Stimulated activated CD4-positive, alpha-beta T cell treated with anti-CD3 and anti-CD28 coated beads, Interleukin-12 subunit alpha, Interleukin-12 subunit beta, amount 100 ng/mL, for 48 hours (primary cell): Measurements from ENCODE around the gene EYA3.

Experiments used
- DNase-seq, 3 donors: peaks; one replicate each; pipeline ENCODE4 v3.0.0-alpha.2; 2020; ENCODE audit warnings: low read depth in 2 of 3, low spot score in 1 of 3

EYA3 gene

GRCh38 chr1:28088168-28088961 is at the start of gene EYA3:
Gene EYA3 (minus strand): TSS chr1:28088610. CDS start chr1:28058026, 30,584 bp downstream.
- DNase-seq: peak; percentile 98 to 99 (median 99)

- DNase-seq: no peak
Measured at GRCh38 chr1:28136922-28137613, 48.7 kb upstream of the EYA3 start.

- no peak for DNase-seq
Measured at GRCh38 chr1:28136169-28136921, 47.9 kb upstream of the EYA3 start.

GRCh38 chr1:28135371-28136168 is 47.2 kb upstream of the EYA3 start:
- no peak for DNase-seq

- DNase-seq: no peak
Measured at GRCh38 chr1:28134651-28135207, 46.3 kb upstream of the EYA3 start.

- no peak for DNase-seq
Measured at GRCh38 chr1:28132171-28133167, 44.1 kb upstream of the EYA3 start.

- no peak for DNase-seq
Measured at GRCh38 chr1:28130901-28131300, 42.5 kb upstream of the EYA3 start.

GRCh38 chr1:28129150-28129549 is 40.7 kb upstream of the EYA3 start:
- no peak for DNase-seq

GRCh38 chr1:28127617-28128257 is 39.3 kb upstream of the EYA3 start:
- DNase-seq: no peak

GRCh38 chr1:28126783-28127490 is 38.5 kb upstream of the EYA3 start:
- no peak for DNase-seq

- no peak for DNase-seq
Measured at GRCh38 chr1:28126212-28126611, 37.8 kb upstream of the EYA3 start.

GRCh38 chr1:28123461-28123961 is 35.1 kb upstream of the EYA3 start:
- no peak for DNase-seq

GRCh38 chr1:28122183-28122582 is 33.8 kb upstream of the EYA3 start:
- DNase-seq: no peak

- no peak for DNase-seq
Measured at GRCh38 chr1:28119556-28119955, 31.1 kb upstream of the EYA3 start.

GRCh38 chr1:28118640-28119307 is 30.4 kb upstream of the EYA3 start:
- no peak for DNase-seq

- DNase-seq: peak; percentile 19 to 30 (median 30)
Measured at GRCh38 chr1:28115267-28115666, 26.9 kb upstream of the EYA3 start.

GRCh38 chr1:28114844-28115243 is 26.4 kb upstream of the EYA3 start:
- no peak for DNase-seq

GRCh38 chr1:28113242-28113572 is 24.8 kb upstream of the EYA3 start:
- DNase-seq: peak in 1 of 3 donors; percentile 15
